WERI-Rb-1 (cell line): Measurements from ENCODE around the gene DENND1A.
A peak's percentile ranks its signal among the peaks of the same experiment; 100 is the strongest.

Experiments used
- DNase-seq: peaks from one replicate; pipeline ENCODE4 v3.0.0-alpha.2; 2020
- H3K27ac ChIP-seq: fragments of 250-450 bp; sonication (Bioruptor Pico); 2 replicates; pipeline ENCODE4 v1.5.1; 2020; ENCODE audit warnings: mild to moderate bottlenecking, moderate library complexity
- H3K27me3 ChIP-seq: fragments of 250-450 bp; sonication (Bioruptor Pico); 2 replicates; pipeline ENCODE4 v1.5.1; 2021; ENCODE audit warnings: mild to moderate bottlenecking, low read depth, moderate library complexity; ENCODE audit not compliant: insufficient read depth, severe bottlenecking
- H3K36me3 ChIP-seq: fragments of 250-450 bp; sonication (Bioruptor Pico); 2 replicates; pipeline ENCODE4 v1.5.1; 2020; ENCODE audit warnings: mild to moderate bottlenecking, moderate library complexity
- H3K4me3 ChIP-seq: 2 replicates; pipeline ENCODE4 v1.5.1; 2011; ENCODE audit warnings: low read depth, mild to moderate bottlenecking, control low read depth, low read length
- H3K9me3 ChIP-seq: fragments of 250-450 bp; sonication (Bioruptor Pico); 2 replicates; pipeline ENCODE4 v1.5.1; 2021; ENCODE audit warnings: mild to moderate bottlenecking, moderate library complexity; ENCODE audit not compliant: severe bottlenecking
- CTCF ChIP-seq: IDR thresholded peaks from 2 replicates; pipeline ENCODE4 v1.5.1; 2011; ENCODE audit warnings: low read depth, mild to moderate bottlenecking, control low read depth, inconsistent platforms, low read length

DENND1A gene

GRCh38 chr9:123365881-123366528 is 563.9 kb downstream of the DENND1A start:
- Histone ChIP-seq H3K9me3 (no peaks in the 10 kb centered on the region), H3K4me3 (no peak overlapping the region), H3K27ac (no peak overlapping the region; the same call in 1 of the 2 replicates), H3K27me3 (no peaks in the 10 kb centered on the region), H3K36me3 (peaks cover 52% of the 10 kb centered on the region)
- no peak for TF ChIP-seq CTCF
- DNase-seq: no peak

GRCh38 chr9:123365287-123365880 is 564.5 kb downstream of the DENND1A start:
- Histone ChIP-seq H3K9me3 (no peaks in the 10 kb centered on the region), H3K27me3 (no peaks in the 10 kb centered on the region), H3K36me3 (peaks cover 45% of the 10 kb centered on the region), H3K4me3 (no peak overlapping the region), H3K27ac (no peak overlapping the region; the same call in 1 of the 2 replicates)
- TF ChIP-seq CTCF: peak; percentile 64
- DNase-seq: no peak

GRCh38 chr9:123364241-123364824 is 565.6 kb downstream of the DENND1A start:
- no peak for TF ChIP-seq CTCF
- Histone ChIP-seq H3K36me3 (peaks cover 35% of the 10 kb centered on the region), H3K27ac (no peak overlapping the region), H3K4me3 (no peak overlapping the region), H3K9me3 (no peaks in the 10 kb centered on the region), H3K27me3 (no peaks in the 10 kb centered on the region)
- DNase-seq: no peak

- Histone ChIP-seq H3K27me3 (no peaks in the 10 kb centered on the region), H3K36me3 (peaks cover 29% of the 10 kb centered on the region), H3K9me3 (no peaks in the 10 kb centered on the region), H3K4me3 (no peak overlapping the region), H3K27ac (peak overlapping the region; percentile 12; the same call in 1 of the 2 replicates)
- TF ChIP-seq CTCF: no peak
- DNase-seq: no peak
These were observed 567.1 kb downstream of the DENND1A start for GRCh38 chr9:123362856-123363255.

- Histone ChIP-seq H3K36me3 (peaks cover 24% of the 10 kb centered on the region), H3K27ac (peak overlapping the region; percentile 85), H3K9me3 (no peaks in the 10 kb centered on the region), H3K27me3 (no peaks in the 10 kb centered on the region), H3K4me3 (no peak overlapping the region)
- DNase-seq: no peak
- no peak for TF ChIP-seq CTCF
These were observed 568.0 kb downstream of the DENND1A start for GRCh38 chr9:123361731-123362510.
